ENCODE data around the gene SLC4A1.
A peak's percentile ranks its signal among the peaks of the same experiment; 100 is the strongest.

DNA sequence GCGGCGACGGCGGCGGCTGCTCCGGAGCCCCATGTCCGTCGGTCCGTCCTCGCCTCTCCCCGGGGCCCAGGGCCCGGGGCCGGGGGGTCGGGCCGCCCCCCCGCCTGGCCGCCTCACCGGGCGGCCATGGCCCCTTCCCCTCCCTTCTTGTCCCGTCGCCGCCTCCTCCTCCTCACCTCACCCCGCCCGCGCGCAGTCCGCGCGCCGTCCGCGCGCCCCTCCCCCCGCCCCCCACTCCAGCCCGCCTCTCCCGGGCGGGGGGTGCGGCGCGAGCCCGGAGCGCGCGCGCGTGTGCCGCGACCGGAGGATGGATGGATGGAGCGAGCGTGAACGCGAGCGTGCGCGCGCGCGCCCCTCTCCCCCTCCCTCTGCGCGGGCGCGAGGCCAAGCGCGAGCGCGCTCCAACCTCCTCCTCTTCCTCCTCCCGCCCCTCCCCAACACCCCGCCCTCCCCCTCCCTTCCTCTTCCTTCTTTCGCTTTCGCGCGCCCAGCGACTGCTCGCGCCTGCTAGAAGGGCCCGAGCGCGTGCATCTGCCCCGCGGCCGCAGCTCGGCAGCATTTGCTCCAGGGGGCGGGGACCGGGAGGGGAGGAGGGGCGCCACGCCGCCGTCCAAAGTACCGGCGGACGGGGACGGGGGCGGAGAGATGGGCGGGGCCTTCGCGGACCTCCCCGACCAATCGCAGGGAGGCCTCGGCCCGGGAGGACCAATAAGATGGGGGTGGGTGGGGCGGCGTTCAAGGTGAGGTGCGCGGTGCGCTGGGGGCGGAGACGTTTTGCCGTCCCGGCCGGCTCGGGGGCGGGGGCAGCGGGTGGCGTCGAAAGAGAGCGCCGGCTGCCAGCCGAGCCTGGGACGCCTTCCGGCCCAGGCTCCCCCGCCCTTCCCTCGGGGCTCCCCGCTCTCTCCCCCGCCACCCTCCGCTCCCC lies 68.1 kb downstream of the SLC4A1 start, which contains the start of gene ATXN7L3:
- TF ChIP-seq POLR2A (IDR thresholded peaks at IDR 0.05) (peak in 1 of 2 donors; percentile 35), CTCF (IDR thresholded peaks at IDR 0.05) (no peak)

Measured in heart left ventricle (tissue), 13 donors.